Heart left ventricle (tissue), 13 donors: ENCODE measurements around the gene KCNN3.

ENCODE experiments used
- CTCF ChIP-seq, 12 donors: fragments of 200-600 bp; sonication (generic) in 4 of 12; IDR thresholded peaks; one replicate each; pipeline versions ENCODE4 v1.5.0 to v1.8.0; 2018 to 2022; ENCODE audit warnings: antibody characterized with exemption in 12 of 12, mild to moderate bottlenecking in 5 of 12
- POLR2A ChIP-seq, 2 donors: fragments of 450-650 bp; IDR thresholded peaks; one replicate each; pipeline ENCODE4 v1.6.1; 2017; ENCODE audit warnings: antibody characterized with exemption in 2 of 2, mild to moderate bottlenecking in 2 of 2, moderate library complexity in 2 of 2
- donor health status: ischemic (EF 13 %, LVEDD 7.1; RV severe dilation, severe dysfunction).
- donor health status: DM: no; HTN: yes; CAD: no.
- donor health status: DM: no; HTN: no; CAD: no.
- donor health status: ischemic (EF 25% LVEDD 6.9; RV normal size, moderate dysfunction).
- donor health status: ischemic (EF 25% LVEDD 5.7; RV mildly dilated, moderate dysfunction).
- donor health status: ischemic (EF 35%, LVEDD 5.7; RV mildly dilated, moderate dysfunction).
- donor health status: nonischemic (EF 11% LVEDD 7.7; RV severe dilation, severe dysfunction).
- donor health status: DM: yes; HTN: yes; CAD: no.
- donor health status: PGD.
- donor health status: ischemic (EF 29% LVEDD 5.4; RV normal size, mild dysfunction).
- donor health status: nonischemic (EF 23%, LVEDD 6.1; RV moderate dilation, normal function).

DNA sequence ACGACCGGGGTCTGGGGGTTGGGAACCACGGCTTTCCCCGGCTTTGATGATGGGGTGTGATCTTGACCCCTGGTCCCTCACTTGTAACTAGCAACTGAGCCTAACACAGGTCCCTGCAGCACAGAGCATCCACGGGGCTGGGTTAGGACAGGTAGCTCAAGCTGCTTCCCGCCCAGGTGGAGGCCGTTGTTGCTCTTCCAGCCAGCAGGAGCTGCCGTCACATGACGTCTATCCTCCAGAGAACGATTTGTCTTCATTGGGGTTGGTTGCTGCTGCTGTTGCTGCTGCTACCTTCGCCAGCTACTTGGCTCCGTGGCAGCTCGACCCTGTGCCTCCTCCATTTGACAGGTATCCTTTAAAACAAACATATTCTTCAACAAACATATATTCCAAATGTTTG, 187.8 kb downstream of the KCNN3 start:
- TF ChIP-seq CTCF (IDR thresholded peaks at IDR 0.05) (no peak), POLR2A (IDR thresholded peaks at IDR 0.05) (no peak)
